Transverse colon (tissue), 4 donors: ENCODE data around the gene SLC39A3. TPM values are rescaled to one million over a fixed set of nuclear protein-coding genes. Genes with fewer than 3 reads are reported as not detected.
A peak's percentile ranks its signal among the peaks of the same experiment; 100 is the strongest.

ENCODE experiments used
- DNase-seq: peaks from one replicate; pipeline ENCODE4 v3.0.0-alpha.2; 2019
- H3K27ac ChIP-seq, 4 donors: fragments of 200-600 bp; sonication (generic); 2 replicates each; pipeline ENCODE4 v1.5.1; 2016 to 2018; ENCODE audit warnings: inconsistent platforms in 4 of 4
- H3K27me3 ChIP-seq: fragments of 200-600 bp; sonication (generic); 2 replicates; pipeline ENCODE4 v1.5.1; 2017; ENCODE audit warnings: inconsistent platforms
- H3K36me3 ChIP-seq, 4 donors: fragments of 200-600 bp; sonication (generic); 2 replicates each; pipeline ENCODE4 v1.5.1; 2017 to 2019; ENCODE audit warnings: inconsistent platforms in 4 of 4
- H3K4me1 ChIP-seq, 4 donors: fragments of 200-600 bp; sonication (generic); 2 replicates each; pipeline ENCODE4 v1.5.1; 2017 to 2020; ENCODE audit warnings: inconsistent platforms in 4 of 4
- H3K4me3 ChIP-seq, 4 donors: fragments of 200-600 bp; sonication (generic); 1 replicate in 1 of 4; 2 replicates in 3 of 4; pipeline versions ENCODE4 v1.5.1 to v1.6.1; 2017 to 2019; ENCODE audit warnings: inconsistent platforms in 4 of 4
- H3K9me3 ChIP-seq, 2 donors: fragments of 200-600 bp; sonication (generic); 2 replicates each; pipeline ENCODE4 v1.5.1; 2017 to 2019; ENCODE audit warnings: inconsistent platforms in 2 of 2
- CTCF ChIP-seq, 5 experiments: fragments of 200-600 bp in 3 of 5; fragments of 450-650 bp in 2 of 5; sonication (generic) in 3 of 5; IDR thresholded peaks; 1 replicate in 2 of 5; 2 replicates in 3 of 5; pipeline ENCODE4 v1.5.1; 2016 to 2017; ENCODE audit warnings: antibody characterized with exemption in 5 of 5, inconsistent platforms in 3 of 5, mild to moderate bottlenecking in 2 of 5, moderate library complexity in 1 of 5
- EP300 ChIP-seq: sonication (generic); formaldehyde crosslinking; IDR thresholded peaks from one replicate; pipeline ENCODE4 v1.6.1; 2017; ENCODE audit warnings: antibody characterized with exemption, low read depth
- POLR2A ChIP-seq: fragments of 450-650 bp; IDR thresholded peaks from one replicate; pipeline ENCODE4 v1.6.1; 2016; ENCODE audit warnings: antibody characterized with exemption, mild to moderate bottlenecking, moderate library complexity
- POLR2AphosphoS5 ChIP-seq, 3 donors: sonication (generic); formaldehyde crosslinking; IDR thresholded peaks; one replicate each; pipeline ENCODE4 v1.6.1; 2016; ENCODE audit warnings: antibody characterized with exemption in 3 of 3
- WGBS, 2 donors: methylation state at CpG; one replicate each; pipeline ENCODE4 v1.1.5; 2018; ENCODE audit warnings: low coverage in 1 of 2; 5-methylcytosine and 5-hydroxymethylcytosine counted together
- in situ Hi-C, 4 donors: fragments of 200-750 bp; cut with MboI; loops; one replicate each; pipeline versions ENCODE4 v1.15.0 to v1.15.1; 2017; ENCODE audit warnings: low sequenced_read_pairs in 3 of 4, low pct_ligation_motif_present in 1 of 4, low pct_unique_long_range_greater_than_20kb in 1 of 4
- intact Hi-C: fragments of 100-400 bp; cut with DNase I; formaldehyde crosslinking; loops from one replicate; pipeline ENCODE4 v1.15.1; 2023; ENCODE audit warnings: low total_unique reads
- total RNA-seq, 4 donors: library from RNA; depleted of rRNA; stranded (reverse); fragments of >200 nt; gene quantifications; one replicate each; pipeline ENCODE4 v1.1.0, GENCODE V29; 2016

SLC39A3 gene
- total RNA-seq, 4 donors from 2014 or later = 10.1 to 40.4 (median 24.7) TPM

GRCh38 chr19:2702170-2703076 is 37.4 kb downstream of the SLC39A3 start, which contains the start of gene GNG7:
TSS of gene GNG7 (minus strand) at chr19:2702694. CDS start at chr19:2520688, 182,006 bp downstream.
- WGBS, 2 donors = 5% methylated on average over 11 of the region's 77 CpGs; no CpG with 5 or more reads in 1 of the 2 donors
- H3K9me3 ChIP-seq = no peaks in the 10 kb centered on the region
- intact Hi-C loops = no loop called here
- no peaks in the 10 kb centered on the region for H3K36me3 ChIP-seq
- peak within 1 kb of the TSS; percentile 45 to 78 (median 64) for H3K4me3 ChIP-seq
- DNase-seq = peak; percentile 96
- in situ Hi-C loops = no loop called here
- no peaks in the 10 kb centered on the region for H3K27me3 ChIP-seq
- peaks cover 0 to 7% (median 4%) of the 10 kb centered on the region in 4 donors for H3K4me1 ChIP-seq
- peak within 1 kb of the TSS; percentile 55 to 73 (median 67) for H3K27ac ChIP-seq
- TF ChIP-seq POLR2AphosphoS5 (IDR thresholded peaks at IDR 0.05) (peak in 2 of 3 donors; percentile 30 to 45), POLR2A (peak; percentile 26), EP300 (no peak), CTCF (IDR thresholded peaks at IDR 0.05) (no peak)

- Histone ChIP-seq H3K9me3 (no peaks in the 10 kb centered on the region), H3K27ac (peak overlapping the region; percentile 55 to 73 (median 67)), H3K4me1 (peaks cover 0 to 7% (median 4%) of the 10 kb centered on the region in 4 donors), H3K4me3 (peak overlapping the region; percentile 45 to 78 (median 64)), H3K27me3 (no peaks in the 10 kb centered on the region), H3K36me3 (no peaks in the 10 kb centered on the region)
- in situ Hi-C loops (no loop called here), intact Hi-C loops (no loop called here)
- no peak for TF ChIP-seq EP300
- TF ChIP-seq POLR2A = no peak
- TF ChIP-seq POLR2AphosphoS5 (IDR thresholded peaks at IDR 0.05) = no peak
- no peak for TF ChIP-seq CTCF (IDR thresholded peaks at IDR 0.05)
- no peak for DNase-seq
- whole genome bisulfite sequencing, 2 donors = 18% methylated on average over 7 to 9 of the region's 9 CpGs
Observed at GRCh38 chr19:2701361-2702169, 38.3 kb downstream of the SLC39A3 start.

GRCh38 chr19:2700660-2701360 is 39.0 kb downstream of the SLC39A3 start:
- no peaks in the 10 kb centered on the region for H3K36me3 ChIP-seq
- no peaks in the 10 kb centered on the region for H3K27me3 ChIP-seq
- TF ChIP-seq EP300 = no peak
- TF ChIP-seq POLR2A = no peak
- no peak for DNase-seq
- intact Hi-C loops = no loop called here
- in situ Hi-C loops = no loop called here
- WGBS, 2 donors = 67 to 70% methylated on average over 15 to 26 of the region's 26 CpGs
- no peaks in the 10 kb centered on the region for H3K9me3 ChIP-seq
- H3K4me1 ChIP-seq = peaks cover 0 to 7% (median 4%) of the 10 kb centered on the region in 4 donors
- no peak overlapping the region for H3K4me3 ChIP-seq
- H3K27ac ChIP-seq = peak overlapping the region in 2 of 4 donors; percentile 55 to 69

- Histone ChIP-seq H3K36me3 (no peaks in the 10 kb centered on the region), H3K27ac (peak overlapping the region in 2 of 4 donors; percentile 52 to 69), H3K4me1 (peaks cover 0 to 10% (median 5%) of the 10 kb centered on the region in 4 donors), H3K9me3 (no peaks in the 10 kb centered on the region), H3K4me3 (no peak overlapping the region), H3K27me3 (no peaks in the 10 kb centered on the region)
- TF ChIP-seq POLR2A = no peak
- no peak for TF ChIP-seq POLR2AphosphoS5 (IDR thresholded peaks at IDR 0.05)
- no peak for TF ChIP-seq CTCF (IDR thresholded peaks at IDR 0.05)
- TF ChIP-seq EP300 = no peak
- in situ Hi-C loops (no loop called here), intact Hi-C loops (no loop called here)
- no peak for DNase-seq
- WGBS, 2 donors = 57 to 77% methylated on average over 1 to 15 of the region's 15 CpGs
Observed at GRCh38 chr19:2699413-2700140, 40.2 kb downstream of the SLC39A3 start.
